ENCODE data around the gene DNAJC18. TPM values are rescaled to one million over a fixed set of nuclear protein-coding genes. Genes with fewer than 3 reads are reported as not detected.

The DNAJC18 gene
- total RNA-seq, 2 experiments from 2014 or later = 7.5 to 8.7 TPM

- Histone ChIP-seq H3K27ac (ENCODE audit: low read depth in 1 of 2, low read length in 2 of 2) (no peak overlapping the region), H3K36me3 (ENCODE audit: insufficient read depth, low read length) (no peaks in the 10 kb centered on the region), H3K4me1 (ENCODE audit: insufficient read depth, low read length) (peaks cover 61% of the 10 kb centered on the region), H3K27me3 (ENCODE audit: control insufficient read depth in 1 of 2, insufficient read depth in 2 of 2, low read length in 2 of 2) (peaks cover 0 to 6% of the 10 kb centered on the region in 2 experiments), H3K9me3 (ENCODE audit: control insufficient read depth in 1 of 2, insufficient read depth in 1 of 2, low read length in 2 of 2) (no peaks in the 10 kb centered on the region), H3K4me3 (ENCODE audit: low read length) (peak overlapping the region; percentile 81)
- ChIA-PET POLR2A (interaction anchor here (0.6 to 4.6 kb wide), 4 partner anchors 11 to 469 kb away, joined by 3 to 21 read pairs (median 11); partner anchors contain the start of genes MATR3, PAIP2 and SPATA24), CTCF (interaction anchor here (0.5 to 2.4 kb wide), 5 partner anchors 10 to 171 kb away, joined by 3 to 14 read pairs (median 5); partner anchors contain the start of genes PAIP2 and SPATA24)
- peak; percentile 51 to 89 (median 64) for DNase-seq
- Mint-ChIP-seq H3K4me1 (ENCODE audit: low read depth) (peaks cover 38% of the 10 kb centered on the region), H3K27ac (peak overlapping the region; percentile 59), H3K27me3 (no peaks in the 10 kb centered on the region), H3K4me3 (peak overlapping the region; percentile 92), H3K9me3 (no peaks in the 10 kb centered on the region), H3K36me3 (ENCODE audit: low read depth) (no peaks in the 10 kb centered on the region)
- intact Hi-C loops (cut with DNase I, micrococcal nuclease) = loop anchor here (2.0 to 5.0 kb wide), 2 partner anchors 51 to 104 kb away; partner anchors contain the start of gene PAIP2 (in 1 of the 2)
- peak; percentile 66 for ATAC-seq (ENCODE audit: poor library complexity)
- peak; percentile 66 for TF ChIP-seq CTCF (IDR thresholded peaks at IDR 0.05)
These were observed 46.4 kb downstream of the DNAJC18 start for GRCh38 chr5:139392678-139393496.

- peaks cover 61% of the 10 kb centered on the region for H3K4me1 ChIP-seq (ENCODE audit: insufficient read depth, low read length)
- TF ChIP-seq CTCF (IDR thresholded peaks at IDR 0.05) = no peak
- Mint-ChIP-seq H3K4me3 (peak overlapping the region; percentile 92), H3K27me3 (no peaks in the 10 kb centered on the region), H3K4me1 (ENCODE audit: low read depth) (peaks cover 38% of the 10 kb centered on the region), H3K27ac (no peak overlapping the region), H3K36me3 (ENCODE audit: low read depth) (no peaks in the 10 kb centered on the region), H3K9me3 (no peaks in the 10 kb centered on the region)
- H3K9me3 ChIP-seq (ENCODE audit: control insufficient read depth in 1 of 2, insufficient read depth in 1 of 2, low read length in 2 of 2) = no peaks in the 10 kb centered on the region
- intact Hi-C loops (cut with DNase I, micrococcal nuclease) = loop anchor here (2.0 to 5.0 kb wide), 2 partner anchors 50 to 104 kb away; partner anchors contain the start of gene PAIP2 (in 1 of the 2)
- H3K36me3 ChIP-seq (ENCODE audit: insufficient read depth, low read length) = no peaks in the 10 kb centered on the region
- H3K27ac ChIP-seq (ENCODE audit: low read depth in 1 of 2, low read length in 2 of 2) = no peak overlapping the region
- ChIA-PET POLR2A (interaction anchor here (0.6 to 4.6 kb wide), 4 partner anchors 12 to 468 kb away, joined by 3 to 21 read pairs (median 11); partner anchors contain the start of genes MATR3, PAIP2 and SPATA24), CTCF (interaction anchor here (0.5 to 2.4 kb wide), 5 partner anchors 11 to 171 kb away, joined by 3 to 14 read pairs (median 5); partner anchors contain the start of genes PAIP2 and SPATA24)
- ATAC-seq (ENCODE audit: poor library complexity) (peak; percentile 32), DNase-seq (no peak)
- H3K27me3 ChIP-seq (ENCODE audit: control insufficient read depth in 1 of 2, insufficient read depth in 2 of 2, low read length in 2 of 2) = peaks cover 0 to 6% of the 10 kb centered on the region in 2 experiments
- peak overlapping the region; percentile 81 for H3K4me3 ChIP-seq (ENCODE audit: low read length)
These were observed 47.0 kb downstream of the DNAJC18 start for GRCh38 chr5:139392324-139392677.

GRCh38 chr5:139391570-139392323 is 47.6 kb downstream of the DNAJC18 start:
- ChIA-PET POLR2A (interaction anchor here (1.4 to 4.6 kb wide), 4 partner anchors 12 to 98 kb away, joined by 4 to 21 read pairs (median 14); partner anchors contain the start of genes MATR3, PAIP2 and SPATA24), CTCF (interaction anchor here (0.5 to 2.4 kb wide), 5 partner anchors 11 to 172 kb away, joined by 3 to 14 read pairs (median 5); partner anchors contain the start of genes PAIP2 and SPATA24)
- H3K27ac ChIP-seq (ENCODE audit: low read depth in 1 of 2, low read length in 2 of 2) = peak overlapping the region in 1 of 2 donors; percentile 6
- Mint-ChIP-seq H3K4me3 (peak overlapping the region; percentile 91), H3K4me1 (ENCODE audit: low read depth) (peaks cover 40% of the 10 kb centered on the region), H3K27ac (peak overlapping the region; percentile 62), H3K36me3 (ENCODE audit: low read depth) (no peaks in the 10 kb centered on the region), H3K9me3 (no peaks in the 10 kb centered on the region), H3K27me3 (no peaks in the 10 kb centered on the region)
- H3K36me3 ChIP-seq (ENCODE audit: insufficient read depth, low read length) = no peaks in the 10 kb centered on the region
- no peak for TF ChIP-seq CTCF (IDR thresholded peaks at IDR 0.05)
- peaks cover 0 to 6% of the 10 kb centered on the region in 2 experiments for H3K27me3 ChIP-seq (ENCODE audit: control insufficient read depth in 1 of 2, insufficient read depth in 2 of 2, low read length in 2 of 2)
- DNase-seq (peak in 2 of 14 experiments; percentile 21 to 35), ATAC-seq (ENCODE audit: poor library complexity) (peak; percentile 1)
- no peaks in the 10 kb centered on the region for H3K9me3 ChIP-seq (ENCODE audit: control insufficient read depth in 1 of 2, insufficient read depth in 1 of 2, low read length in 2 of 2)
- H3K4me3 ChIP-seq (ENCODE audit: low read length) = peak overlapping the region; percentile 81
- intact Hi-C loops (cut with DNase I, micrococcal nuclease) = loop anchor here (2.0 to 5.0 kb wide), 2 partner anchors 49 to 103 kb away; partner anchors contain the start of gene PAIP2 (in 1 of the 2)
- peaks cover 61% of the 10 kb centered on the region for H3K4me1 ChIP-seq (ENCODE audit: insufficient read depth, low read length)

Data from CD4-positive, alpha-beta T cell (primary cell).